SK-N-SH (cell line): Measurements from ENCODE around the gene PRELP. TPM values are rescaled to one million over a fixed set of nuclear protein-coding genes. Genes with fewer than 3 reads are reported as not detected.

Experiments used
- CTCF ChIA-PET: fragments of 300-600, 350-600 bp; formaldehyde crosslinking; extraction: SDS; loops from one replicate; lab custom pipeline; 2021; lab: Yijun Ruan, JAX
- POLR2A ChIA-PET: fragments of 350-600 bp; sonication (Branson Sonifier 250); formaldehyde crosslinking; extraction: SDS; loops from one replicate; lab custom pipeline; 2020; ENCODE audit warnings: antibody characterized with exemption, inconsistent platforms; lab: Yijun Ruan, JAX
- DNase-seq: peaks from one replicate; pipeline ENCODE4 v3.0.0; 2012
- H2AFZ ChIP-seq: fragments of 200-600 bp; sonication (generic); 2 replicates; pipeline ENCODE4 v1.8.1; 2016; ENCODE audit warnings: antibody characterized with exemption, mild to moderate bottlenecking, low read depth
- H3F3A ChIP-seq: fragments of 200-600 bp; sonication (generic); replicated peaks from 2 replicates; pipeline ENCODE3; 2016; ENCODE audit warnings: antibody characterized with exemption, mild to moderate bottlenecking; ENCODE audit not compliant: insufficient read depth
- H3K27ac ChIP-seq, 2 experiments: fragments of 200-500 bp in 1 of 2; fragments of 200-600 bp in 1 of 2; sonication (Bioruptor generic) in 1 of 2; sonication (generic), shearing (Covaris generic) in 1 of 2; 2 replicates each; pipeline versions ENCODE4 v1.5.1 to v1.6.1; 2014 to 2016; ENCODE audit warnings: low read depth in 2 of 2, inconsistent platforms in 1 of 2, low read length in 1 of 2, mild to moderate bottlenecking in 1 of 2, mixed read lengths in 1 of 2
- H3K27me3 ChIP-seq: fragments of 200-600 bp; sonication (generic), shearing (Covaris generic); 2 replicates; pipeline ENCODE4 v1.6.1; 2016; ENCODE audit warnings: mixed run types; ENCODE audit not compliant: insufficient read depth
- H3K36me3 ChIP-seq, 2 experiments: fragments of 200-500 bp in 1 of 2; fragments of 200-600 bp in 1 of 2; sonication (Bioruptor generic) in 1 of 2; sonication (generic) in 1 of 2; replicated peaks in 1 of 2; 2 replicates each; pipeline versions ENCODE3 to v1.5.1; 2014 to 2016; ENCODE audit warnings: low read length in 1 of 2, mild to moderate bottlenecking in 1 of 2; ENCODE audit not compliant: insufficient read depth in 2 of 2, control insufficient read depth in 1 of 2
- H3K4me1 ChIP-seq, 2 experiments: fragments of 200-500 bp in 1 of 2; fragments of 200-600 bp in 1 of 2; sonication (Bioruptor generic) in 1 of 2; sonication (generic), shearing (Covaris generic) in 1 of 2; 2 replicates each; pipeline versions ENCODE4 v1.5.1 to v1.6.1; 2014 to 2016; ENCODE audit warnings: low read depth in 1 of 2, low read length in 1 of 2, mixed run types in 1 of 2; ENCODE audit not compliant: insufficient read depth in 2 of 2, control insufficient read depth in 1 of 2
- H3K4me2 ChIP-seq: fragments of 200-600 bp; sonication (generic), shearing (Covaris generic); 2 replicates; pipeline ENCODE4 v1.6.1; 2017; ENCODE audit warnings: mixed run types
- H3K4me3 ChIP-seq, 2 experiments: fragments of 200-500 bp in 1 of 2; fragments of 200-600 bp in 1 of 2; sonication (Bioruptor generic) in 1 of 2; sonication (generic), shearing (Covaris generic) in 1 of 2; 2 replicates each; pipeline versions ENCODE4 v1.5.1 to v1.8.1; 2014 to 2016; ENCODE audit warnings: low read depth in 2 of 2, inconsistent platforms in 1 of 2, low read length in 1 of 2, mild to moderate bottlenecking in 1 of 2, mixed read lengths in 1 of 2, moderate library complexity in 1 of 2
- H3K79me2 ChIP-seq: fragments of 200-600 bp; sonication (generic); 2 replicates; pipeline ENCODE4 v1.8.1; 2017; ENCODE audit warnings: mild to moderate bottlenecking; ENCODE audit not compliant: insufficient read depth
- H3K9ac ChIP-seq: fragments of 200-600 bp; sonication (generic); 2 replicates; pipeline ENCODE4 v1.6.1; 2017; ENCODE audit warnings: mixed run types
- H3K9me2 ChIP-seq: fragments of 200-600 bp; sonication (generic); 2 replicates; pipeline ENCODE4 v1.6.1; 2017; ENCODE audit warnings: mixed run types
- H3K9me3 ChIP-seq: fragments of 200-600 bp; sonication (generic); 2 replicates; pipeline ENCODE4 v1.6.1; 2017; ENCODE audit warnings: mixed run types, mild to moderate bottlenecking, moderate library complexity
- H4K20me1 ChIP-seq: fragments of 200-600 bp; sonication (generic); 2 replicates; pipeline ENCODE4 v1.6.1; 2017; ENCODE audit warnings: mild to moderate bottlenecking, mixed run types; ENCODE audit not compliant: insufficient read depth
- FOXM1 ChIP-seq: IDR thresholded peaks from 2 replicates; pipeline ENCODE4 v1.4.0; 2012; ENCODE audit warnings: low read depth, mild to moderate bottlenecking
- GATA2 ChIP-seq: sonication (generic); formaldehyde crosslinking; IDR thresholded peaks from 2 replicates; pipeline ENCODE4 v1.5.0; 2020; ENCODE audit warnings: mild to moderate bottlenecking, missing genetic modification reagents
- MEF2A ChIP-seq: IDR thresholded peaks from 2 replicates; pipeline ENCODE4 v1.4.0; 2012; ENCODE audit warnings: low read depth, borderline replicate concordance
- NFIC ChIP-seq: IDR thresholded peaks from 2 replicates; pipeline ENCODE4 v1.4.0; 2012; ENCODE audit warnings: borderline replicate concordance
- PBX3 ChIP-seq: IDR thresholded peaks from 2 replicates; pipeline ENCODE4; 2012
- POLR2AphosphoS5 ChIP-seq: IDR thresholded peaks from 2 replicates; pipeline ENCODE4 v1.6.1; 2012; ENCODE audit warnings: low read depth, low read length
- RAD21 ChIP-seq: IDR thresholded peaks from 2 replicates; pipeline ENCODE4 v1.6.1; 2012; ENCODE audit warnings: mild to moderate bottlenecking, low read length
- RCOR1 ChIP-seq: fragments of 150-350 bp; IDR thresholded peaks from 2 replicates; pipeline ENCODE4 v1.6.1; 2017; ENCODE audit warnings: antibody characterized with exemption, low read length
- RXRA ChIP-seq: IDR thresholded peaks from 2 replicates; pipeline ENCODE4 v1.4.0; 2012; ENCODE audit warnings: low read depth, mild to moderate bottlenecking, borderline replicate concordance
- SIN3A ChIP-seq: IDR thresholded peaks from 2 replicates; pipeline ENCODE4 v1.6.1; 2012; ENCODE audit warnings: low read depth, mild to moderate bottlenecking, low read length, moderate library complexity, borderline replicate concordance
- ZBTB33 ChIP-seq: IDR thresholded peaks from 2 replicates; pipeline ENCODE4 v1.4.0; 2012; ENCODE audit warnings: low read depth, borderline replicate concordance
- WGBS: methylation state at CpG from one replicate; pipeline ENCODE4 v1.1.6; 2017; ENCODE audit warnings: low lambda C conversion rate; 5-methylcytosine and 5-hydroxymethylcytosine counted together
- polyA plus RNA-seq, 3 experiments: library from polyadenylated mRNA; depleted of rRNA; stranded (reverse); fragments of >200 nt; gene quantifications; 2 replicates each; pipeline ENCODE4 v1.2.3, GENCODE V29; 2012
- TF ChIP-seq, protein P1 (sequence below): IDR thresholded peaks from 2 replicates; pipeline ENCODE4 v1.6.1; 2012; ENCODE audit warnings: mild to moderate bottlenecking, low read depth, low read length, moderate library complexity

PRELP gene
- polyA plus RNA-seq, 1 of the 3 experiments (the other 2 are of a cell fraction): 0.48 TPM

GRCh38 chr1:203464226-203464625, 11.4 kb upstream of the PRELP start:
- peaks cover 3 to 8% of the 10 kb centered on the region in 2 experiments; a peak in 2 of 4 replicates for H3K4me1 ChIP-seq
- CTCF ChIA-PET: interaction anchor here (1.0 to 1.3 kb wide), 3 partner anchors 23 to 237 kb away, joined by 3 to 4 read pairs (median 3); no protein-coding TSS in a partner anchor
- no peak overlapping the region for H2AFZ ChIP-seq
- no peaks in the 10 kb centered on the region for H3K36me3 ChIP-seq
- POLR2A ChIA-PET: no interaction called here
- DNase-seq: no peak
- H4K20me1 ChIP-seq: no peaks in the 10 kb centered on the region
- no peak overlapping the region for H3K4me2 ChIP-seq
- H3K9ac ChIP-seq: no peak overlapping the region
- TF ChIP-seq, protein P1, sequence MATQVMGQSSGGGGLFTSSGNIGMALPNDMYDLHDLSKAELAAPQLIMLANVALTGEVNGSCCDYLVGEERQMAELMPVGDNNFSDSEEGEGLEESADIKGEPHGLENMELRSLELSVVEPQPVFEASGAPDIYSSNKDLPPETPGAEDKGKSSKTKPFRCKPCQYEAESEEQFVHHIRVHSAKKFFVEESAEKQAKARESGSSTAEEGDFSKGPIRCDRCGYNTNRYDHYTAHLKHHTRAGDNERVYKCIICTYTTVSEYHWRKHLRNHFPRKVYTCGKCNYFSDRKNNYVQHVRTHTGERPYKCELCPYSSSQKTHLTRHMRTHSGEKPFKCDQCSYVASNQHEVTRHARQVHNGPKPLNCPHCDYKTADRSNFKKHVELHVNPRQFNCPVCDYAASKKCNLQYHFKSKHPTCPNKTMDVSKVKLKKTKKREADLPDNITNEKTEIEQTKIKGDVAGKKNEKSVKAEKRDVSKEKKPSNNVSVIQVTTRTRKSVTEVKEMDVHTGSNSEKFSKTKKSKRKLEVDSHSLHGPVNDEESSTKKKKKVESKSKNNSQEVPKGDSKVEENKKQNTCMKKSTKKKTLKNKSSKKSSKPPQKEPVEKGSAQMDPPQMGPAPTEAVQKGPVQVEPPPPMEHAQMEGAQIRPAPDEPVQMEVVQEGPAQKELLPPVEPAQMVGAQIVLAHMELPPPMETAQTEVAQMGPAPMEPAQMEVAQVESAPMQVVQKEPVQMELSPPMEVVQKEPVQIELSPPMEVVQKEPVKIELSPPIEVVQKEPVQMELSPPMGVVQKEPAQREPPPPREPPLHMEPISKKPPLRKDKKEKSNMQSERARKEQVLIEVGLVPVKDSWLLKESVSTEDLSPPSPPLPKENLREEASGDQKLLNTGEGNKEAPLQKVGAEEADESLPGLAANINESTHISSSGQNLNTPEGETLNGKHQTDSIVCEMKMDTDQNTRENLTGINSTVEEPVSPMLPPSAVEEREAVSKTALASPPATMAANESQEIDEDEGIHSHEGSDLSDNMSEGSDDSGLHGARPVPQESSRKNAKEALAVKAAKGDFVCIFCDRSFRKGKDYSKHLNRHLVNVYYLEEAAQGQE: no peak
- TF ChIP-seq FOXM1: no peak
- TF ChIP-seq POLR2AphosphoS5: no peak
- TF ChIP-seq PBX3: no peak
- no peak for TF ChIP-seq GATA2 (CRISPR knock-in tag)
- TF ChIP-seq MEF2A: no peak
- no peak for TF ChIP-seq RCOR1
- TF ChIP-seq RXRA: no peak
- TF ChIP-seq SIN3A: no peak
- no peak for TF ChIP-seq ZBTB33
- no peak for TF ChIP-seq NFIC
- TF ChIP-seq RAD21: no peak
- TF ChIP-seq, all 33 proteins: peak for 0
- 67% methylated on average over 5 of the region's 5 CpGs for WGBS
- no peaks in the 10 kb centered on the region for H3K27me3 ChIP-seq
- no peak overlapping the region for H3K4me3 ChIP-seq
- H3K9me2 ChIP-seq: no peaks in the 10 kb centered on the region
- no peaks in the 10 kb centered on the region for H3K79me2 ChIP-seq
- no peak overlapping the region for H3K27ac ChIP-seq
- no peaks in the 10 kb centered on the region for H3F3A ChIP-seq
- no peaks in the 10 kb centered on the region for H3K9me3 ChIP-seq
